ENCODE measurements around the gene CYP4F8.

CYP4F8 gene

GRCh38 chr19:15615526-15615925, 508 bp downstream of the CYP4F8 start:
- no peak for DNase-seq (ENCODE audit: insufficient read length, low spot score)
- FAIRE-seq = no peak

GRCh38 chr19:15616183-15616582, 1.2 kb downstream of the CYP4F8 start:
- DNase-seq (ENCODE audit: insufficient read length, low spot score) = no peak
- no peak for FAIRE-seq

- DNase-seq (ENCODE audit: insufficient read length, low spot score) (no peak), FAIRE-seq (no peak)
Observed at GRCh38 chr19:15616627-15617270, 1.7 kb downstream of the CYP4F8 start.

- FAIRE-seq (no peak), DNase-seq (ENCODE audit: insufficient read length, low spot score) (no peak)
Observed at GRCh38 chr19:15618321-15618720, 3.3 kb downstream of the CYP4F8 start.

GRCh38 chr19:15621801-15622200, 6.8 kb downstream of the CYP4F8 start:
- FAIRE-seq (no peak), DNase-seq (ENCODE audit: insufficient read length, low spot score) (no peak)

GRCh38 chr19:15622991-15623390, 8.0 kb downstream of the CYP4F8 start:
- FAIRE-seq (no peak), DNase-seq (ENCODE audit: insufficient read length, low spot score) (no peak)

- DNase-seq (ENCODE audit: insufficient read length, low spot score) (no peak), FAIRE-seq (no peak)
Observed at GRCh38 chr19:15623711-15624318, 8.8 kb downstream of the CYP4F8 start.

- DNase-seq (ENCODE audit: insufficient read length, low spot score) (no peak), FAIRE-seq (peak; percentile 28)
Observed at GRCh38 chr19:15628236-15629002, 13.4 kb downstream of the CYP4F8 start.

- peak; percentile 23 for FAIRE-seq
Observed at GRCh38 chr19:15629003-15629880, 14.2 kb downstream of the CYP4F8 start.

GRCh38 chr19:15631817-15632216, 16.8 kb downstream of the CYP4F8 start:
- FAIRE-seq = no peak

More at GRCh38 chr19:15629003-15629880, 14.2 kb downstream of the CYP4F8 start:
- peak; percentile 80 for DNase-seq (ENCODE audit: insufficient read length, low spot score)

GRCh38 chr19:15633082-15633835, 18.2 kb downstream of the CYP4F8 start:
- DNase-seq (ENCODE audit: insufficient read length, low spot score) (no peak), FAIRE-seq (no peak)

More at GRCh38 chr19:15631817-15632216, 16.8 kb downstream of the CYP4F8 start:
- DNase-seq (ENCODE audit: insufficient read length, low spot score) = peak; percentile 43

GRCh38 chr19:15634105-15634504, 19.1 kb downstream of the CYP4F8 start:
- FAIRE-seq (no peak), DNase-seq (ENCODE audit: insufficient read length, low spot score) (no peak)

- FAIRE-seq = no peak
- DNase-seq (ENCODE audit: insufficient read length, low spot score) = no peak
Observed at GRCh38 chr19:15635016-15635805, 20.2 kb downstream of the CYP4F8 start.

GRCh38 chr19:15636026-15636425, 21.0 kb downstream of the CYP4F8 start:
- FAIRE-seq = no peak
- no peak for DNase-seq (ENCODE audit: insufficient read length, low spot score)

GRCh38 chr19:15639596-15639995, 24.6 kb downstream of the CYP4F8 start:
- DNase-seq (ENCODE audit: insufficient read length, low spot score) (no peak), FAIRE-seq (no peak)

- DNase-seq (ENCODE audit: insufficient read length, low spot score) (no peak), FAIRE-seq (no peak)
Observed at GRCh38 chr19:15640294-15640903, 25.4 kb downstream of the CYP4F8 start, which contains the start of gene CYP4F3. CYP4F3 (plus strand) TSS chr19:15640897; CDS start chr19:15641416, 519 bp downstream.

- FAIRE-seq (no peak), DNase-seq (ENCODE audit: insufficient read length, low spot score) (no peak)
Observed at GRCh38 chr19:15640904-15641597, 26.0 kb downstream of the CYP4F8 start.

GRCh38 chr19:15641901-15642491, 27.0 kb downstream of the CYP4F8 start:
- FAIRE-seq (no peak), DNase-seq (ENCODE audit: insufficient read length, low spot score) (no peak)
